NCI-H446 (cell line): ENCODE measurements around the gene DCC.
"Not testable (repeated sequence)": the region's sequence is repeated elsewhere in the genome, so short reads cannot be mapped to it uniquely, and the experiment has no call there.

Experiments
- DNase-seq, 2 experiments: peaks; one replicate each; lab custom pipeline; 2025; lab: John Stamatoyannopoulos, UW

Gene DCC

GRCh38 chr18:53503914-53504441 lies 1164.0 kb downstream of the DCC start:
- DNase-seq = no peak

GRCh38 chr18:53508529-53508928 lies 1168.5 kb downstream of the DCC start:
- no peak for DNase-seq

GRCh38 chr18:53509886-53510285 lies 1169.9 kb downstream of the DCC start:
- no peak for DNase-seq

GRCh38 chr18:53511725-53512124 lies 1171.7 kb downstream of the DCC start:
- not testable (repeated sequence) for DNase-seq

- DNase-seq = no peak
These were observed 1181.1 kb downstream of the DCC start for GRCh38 chr18:53521068-53521467.

- DNase-seq = peak; percentile 35 to 77
These were observed 1186.3 kb downstream of the DCC start for GRCh38 chr18:53526101-53526870.

GRCh38 chr18:53527365-53527764 lies 1187.4 kb downstream of the DCC start:
- DNase-seq = no peak

- peak in 1 of 2 experiments; percentile 26 for DNase-seq
These were observed 1191.2 kb downstream of the DCC start for GRCh38 chr18:53531187-53531586.

- no peak for DNase-seq
These were observed 1191.9 kb downstream of the DCC start for GRCh38 chr18:53531896-53532295.

- no peak for DNase-seq
These were observed 1194.2 kb downstream of the DCC start for GRCh38 chr18:53534203-53534602.

- no peak for DNase-seq
These were observed 1194.7 kb downstream of the DCC start for GRCh38 chr18:53534695-53535094.

- no peak for DNase-seq
These were observed 1196.9 kb downstream of the DCC start for GRCh38 chr18:53536908-53537307.

- DNase-seq = no peak
These were observed 1201.9 kb downstream of the DCC start for GRCh38 chr18:53541924-53542323.

GRCh38 chr18:53543711-53544110 lies 1203.7 kb downstream of the DCC start:
- DNase-seq = no peak

GRCh38 chr18:53544917-53545316 lies 1204.9 kb downstream of the DCC start:
- DNase-seq = no peak

- peak; percentile 17 to 71 for DNase-seq
These were observed 1212.0 kb downstream of the DCC start for GRCh38 chr18:53551868-53552426.

- peak in 1 of 2 experiments; percentile 8 for DNase-seq
These were observed 1213.0 kb downstream of the DCC start for GRCh38 chr18:53553030-53553429.

- no peak for DNase-seq
These were observed 1216.5 kb downstream of the DCC start for GRCh38 chr18:53556450-53556849.

- DNase-seq = no peak
These were observed 1220.5 kb downstream of the DCC start for GRCh38 chr18:53560546-53560945.

- DNase-seq = no peak
These were observed 1226.6 kb downstream of the DCC start for GRCh38 chr18:53566626-53567025.

GRCh38 chr18:53567929-53568574 lies 1228.1 kb downstream of the DCC start:
- DNase-seq = peak; percentile 54 to 67
